GM19397 (cell line): Measurements from ENCODE around the gene CNTNAP5.
"Not testable (repeated sequence)": the region's sequence is repeated elsewhere in the genome, so short reads cannot be mapped to it uniquely, and the experiment has no call there.

Experiments used
- ATAC-seq: cut with Tn5 transposase; IDR thresholded peaks from one replicate; pipeline ENCODE4 v1.9.1; 2021; ENCODE audit warnings: mild to moderate bottlenecking, moderate library complexity; ENCODE audit not compliant: unreplicated experiment

The CNTNAP5 gene

DNA sequence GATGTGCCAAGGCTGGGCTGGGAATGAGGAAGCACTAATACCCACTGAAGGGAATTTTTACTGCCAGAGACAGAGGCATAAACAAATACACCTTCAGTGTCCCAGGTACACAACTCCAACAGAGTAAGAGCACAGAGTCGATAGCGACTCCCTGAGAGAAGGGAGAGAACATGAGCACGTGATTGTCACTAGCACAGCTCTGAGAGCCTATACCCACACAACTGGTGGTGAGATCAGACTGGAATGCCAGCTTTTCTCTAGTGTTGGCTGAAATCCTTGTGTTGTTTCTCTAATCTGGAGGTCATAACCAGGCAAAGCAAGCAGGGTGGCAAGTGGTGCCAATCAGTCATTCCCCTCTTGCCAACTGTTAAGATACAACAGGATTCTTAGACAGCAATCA is 377.2 kb downstream of the CNTNAP5 start:
- ATAC-seq = no peak

DNA sequence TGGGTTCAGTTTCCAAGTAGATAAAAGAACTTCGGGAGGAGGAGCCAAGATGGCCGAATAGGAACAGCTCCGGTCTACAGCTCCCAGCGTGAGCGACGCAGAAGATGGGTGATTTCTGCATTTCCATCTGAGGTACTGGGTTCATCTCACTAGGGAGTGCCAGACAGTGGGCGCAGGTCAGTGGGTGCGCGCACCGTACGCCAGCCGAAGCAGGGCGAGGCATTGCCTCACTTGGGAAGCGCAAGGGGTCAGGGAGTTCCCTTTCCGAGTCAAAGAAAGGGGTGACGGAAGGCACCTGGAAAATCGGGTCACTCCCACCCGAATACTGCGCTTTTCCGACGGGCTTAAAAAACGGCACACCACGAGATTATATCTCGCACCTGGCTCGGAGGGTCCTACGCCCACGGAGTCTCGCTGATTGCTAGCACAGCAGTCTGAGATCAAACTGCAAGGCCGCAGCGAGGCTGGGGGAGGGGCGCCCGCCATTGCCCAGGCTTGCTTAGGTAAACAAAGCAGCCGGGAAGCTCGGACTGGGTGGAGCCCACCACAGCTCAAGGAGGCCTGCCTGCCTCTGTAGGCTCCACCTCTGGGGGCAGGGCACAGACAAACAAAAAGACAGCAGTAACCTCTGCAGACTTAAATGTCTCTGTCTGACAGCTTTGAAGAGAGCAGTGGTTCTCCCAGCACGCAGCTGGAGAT is 382.9 kb downstream of the CNTNAP5 start:
- ATAC-seq = not testable (repeated sequence)

DNA sequence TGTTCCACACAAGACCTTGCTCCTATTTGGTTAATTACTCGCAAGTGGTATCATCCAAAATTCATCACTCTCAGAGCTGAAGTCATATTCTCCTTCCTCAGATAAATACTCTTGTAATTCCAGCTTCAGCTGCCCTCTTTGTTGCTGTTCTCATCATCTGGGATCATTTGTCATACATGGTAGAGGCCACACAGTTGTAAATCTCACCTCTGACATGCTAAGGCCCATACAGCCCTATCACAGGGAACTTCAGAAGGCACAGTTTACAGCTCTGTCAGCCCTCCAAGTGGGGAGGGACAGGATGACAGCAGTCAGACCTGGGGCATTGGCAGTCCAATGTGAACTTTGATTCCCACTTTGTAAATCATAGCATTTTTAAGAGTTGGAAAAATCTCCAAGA is 399.0 kb downstream of the CNTNAP5 start:
- ATAC-seq = no peak

DNA sequence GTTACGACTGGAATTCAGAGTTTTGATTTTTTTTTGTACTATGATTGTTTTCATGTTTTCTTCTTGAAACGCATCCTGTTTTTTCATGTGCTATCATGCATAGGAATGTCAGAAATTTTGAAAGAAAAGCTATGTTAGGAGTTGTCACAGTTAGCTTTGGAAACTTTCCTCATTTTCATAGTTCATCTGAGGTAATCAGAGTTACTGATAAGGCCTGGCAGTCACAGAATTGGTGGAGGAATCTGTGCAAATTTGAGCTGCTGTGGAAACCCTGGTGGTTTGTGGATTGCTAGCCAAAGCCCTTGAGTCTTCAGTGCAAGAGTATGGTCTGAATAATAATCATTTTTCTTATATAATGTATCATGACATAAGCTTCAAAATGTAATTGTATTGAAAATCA is 401.0 kb downstream of the CNTNAP5 start:
- no peak for ATAC-seq

DNA sequence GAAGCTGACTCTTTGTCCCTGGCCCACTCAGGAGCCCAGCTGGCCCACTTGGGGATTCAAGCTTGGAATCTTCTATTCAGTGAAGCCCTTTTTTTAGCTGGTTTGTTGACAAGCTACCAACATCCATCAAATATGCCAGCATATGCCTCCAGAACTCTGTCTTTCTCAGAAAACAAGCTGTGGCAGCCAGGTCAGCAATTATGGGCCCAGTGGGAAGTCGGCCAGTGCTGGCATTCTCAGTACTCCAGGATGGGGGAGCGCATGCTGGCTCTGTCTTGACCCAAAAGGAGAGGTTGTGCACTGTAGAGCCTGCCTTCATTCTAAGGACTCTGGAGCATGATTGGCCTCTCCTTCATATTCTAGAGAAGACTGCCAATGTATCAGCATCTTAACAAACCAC is 401.5 kb downstream of the CNTNAP5 start:
- ATAC-seq = no peak

DNA sequence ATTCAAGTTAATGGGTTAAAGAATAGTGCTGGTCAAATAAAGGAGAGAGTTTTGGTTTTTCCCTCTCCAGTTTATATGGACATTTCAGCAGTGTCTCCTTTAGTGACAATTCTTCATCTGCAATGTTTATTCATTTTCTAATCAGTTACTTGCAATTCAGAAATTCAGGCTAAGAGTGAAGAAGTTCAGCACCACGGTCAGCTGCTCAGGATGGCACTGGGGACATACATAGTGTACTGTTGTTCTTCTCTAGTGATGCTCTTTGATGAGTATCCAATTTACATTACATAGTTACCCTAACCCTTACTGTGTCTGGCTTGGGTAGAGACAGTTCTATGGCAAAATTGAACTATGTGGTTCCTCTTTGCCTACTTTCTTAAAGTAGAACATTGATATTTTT is 412.7 kb downstream of the CNTNAP5 start:
- ATAC-seq = no peak

DNA sequence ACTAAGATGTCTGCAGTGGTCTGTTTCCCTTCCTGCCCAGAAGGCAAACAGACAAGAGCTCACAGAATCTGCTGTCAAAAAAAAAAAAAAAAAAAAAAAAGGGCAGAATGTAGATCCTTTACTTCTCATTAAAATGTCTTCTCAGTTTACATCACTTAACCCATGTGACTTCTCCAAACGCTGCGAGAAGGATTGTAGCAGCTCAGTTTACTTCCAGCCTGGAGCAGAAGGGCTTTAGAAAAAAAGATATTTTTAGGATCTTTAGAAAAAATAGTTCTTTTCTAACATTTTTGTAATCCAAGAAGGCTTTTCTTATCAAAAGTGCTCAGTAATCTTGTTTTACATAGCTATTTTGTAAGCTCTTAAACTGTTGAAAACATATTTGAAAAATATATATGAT is 425.4 kb downstream of the CNTNAP5 start:
- ATAC-seq = no peak

DNA sequence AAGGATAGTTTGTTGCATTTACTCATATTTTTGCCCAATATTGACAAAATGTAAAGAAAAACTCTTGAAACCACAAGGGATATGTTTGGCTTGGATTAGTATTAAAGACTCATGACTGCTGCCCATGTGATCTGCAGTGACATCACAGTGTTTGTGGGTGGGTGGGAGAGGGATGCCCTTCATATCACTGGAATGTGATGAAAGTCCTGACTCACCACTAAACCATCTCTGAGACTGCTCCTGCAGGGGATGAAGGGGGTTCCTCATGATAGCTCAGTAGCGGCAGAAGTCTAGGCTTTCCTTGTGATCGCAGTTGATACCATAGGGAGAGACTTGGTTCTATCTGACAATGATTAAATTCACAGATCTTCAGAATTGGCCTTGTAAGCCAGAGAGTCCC is 451.2 kb downstream of the CNTNAP5 start:
- ATAC-seq = no peak

DNA sequence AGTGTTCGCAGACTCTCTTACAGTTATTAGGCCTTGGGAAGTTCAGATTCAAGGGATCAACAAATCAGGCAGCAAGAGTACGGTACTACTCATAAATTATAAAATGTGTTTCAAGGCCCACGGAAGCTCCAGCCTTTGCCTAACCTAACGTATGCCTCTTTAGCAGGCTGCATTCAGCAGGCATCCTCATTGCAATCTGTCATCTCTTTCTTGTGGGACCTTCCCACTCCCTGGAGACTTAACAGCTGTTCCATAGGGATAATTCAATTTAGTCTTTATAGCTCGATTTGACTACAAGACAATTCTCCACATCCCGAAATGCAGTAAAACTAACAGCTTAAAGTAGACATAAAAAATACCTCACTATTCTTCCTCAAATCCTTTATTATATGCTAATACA is 453.7 kb downstream of the CNTNAP5 start:
- no peak for ATAC-seq

DNA sequence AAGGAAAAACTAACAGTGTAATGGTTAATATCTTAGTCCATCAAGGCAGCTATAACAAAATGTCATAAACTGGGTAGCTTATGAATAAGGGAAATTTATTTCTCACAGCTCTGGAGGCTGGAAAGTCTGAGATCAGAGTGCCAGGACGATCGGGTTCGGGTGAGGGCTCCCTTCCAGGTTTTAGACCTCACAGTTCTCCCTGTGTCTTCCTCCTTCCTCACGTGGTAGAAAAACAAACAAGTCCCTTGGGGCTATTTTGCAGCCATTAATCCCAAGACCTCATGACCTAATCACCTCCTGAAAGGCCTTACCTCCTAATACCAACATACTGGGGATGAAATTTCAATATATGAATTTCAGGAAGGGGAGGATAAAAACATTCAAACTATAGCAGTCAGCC is 455.9 kb downstream of the CNTNAP5 start:
- no peak for ATAC-seq

DNA sequence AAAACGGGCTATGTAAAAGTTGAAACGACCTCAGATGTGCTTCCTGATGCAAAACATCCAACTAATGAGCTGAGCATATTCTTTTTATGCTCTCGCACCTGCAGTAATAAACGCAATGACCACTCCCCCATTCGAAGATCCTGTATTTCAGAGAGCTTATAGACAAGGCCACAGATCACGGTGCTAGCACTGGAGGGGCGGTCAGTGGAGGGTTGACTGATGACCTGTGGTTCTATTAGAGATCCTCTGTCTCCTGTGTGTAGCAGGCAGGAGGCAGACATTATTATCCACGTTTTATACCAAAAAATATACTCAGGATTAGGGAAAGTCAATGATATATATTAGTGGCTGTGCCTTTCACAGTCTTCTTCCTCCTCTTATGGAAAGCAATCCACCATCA is 457.0 kb downstream of the CNTNAP5 start:
- no peak for ATAC-seq

DNA sequence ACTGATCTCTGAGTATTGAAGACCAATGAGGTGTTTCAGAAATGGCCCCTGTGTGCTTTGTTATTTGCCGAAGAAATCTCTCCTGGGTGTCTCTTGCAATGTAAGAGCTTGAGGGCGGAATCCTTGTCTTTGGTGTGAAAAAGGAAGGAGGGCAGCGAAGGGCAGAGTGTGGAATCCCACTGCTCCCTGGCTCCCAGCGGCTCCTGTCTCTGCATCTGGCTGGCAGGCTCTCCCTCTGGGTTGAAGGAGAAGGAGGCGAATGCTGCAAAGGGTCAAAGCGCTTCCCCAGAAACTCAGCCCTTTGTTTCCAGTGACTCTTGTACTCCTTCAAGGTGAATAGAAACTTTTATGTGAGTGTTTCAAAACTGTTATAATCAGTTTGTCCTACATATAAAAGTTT is 457.5 kb downstream of the CNTNAP5 start:
- no peak for ATAC-seq

DNA sequence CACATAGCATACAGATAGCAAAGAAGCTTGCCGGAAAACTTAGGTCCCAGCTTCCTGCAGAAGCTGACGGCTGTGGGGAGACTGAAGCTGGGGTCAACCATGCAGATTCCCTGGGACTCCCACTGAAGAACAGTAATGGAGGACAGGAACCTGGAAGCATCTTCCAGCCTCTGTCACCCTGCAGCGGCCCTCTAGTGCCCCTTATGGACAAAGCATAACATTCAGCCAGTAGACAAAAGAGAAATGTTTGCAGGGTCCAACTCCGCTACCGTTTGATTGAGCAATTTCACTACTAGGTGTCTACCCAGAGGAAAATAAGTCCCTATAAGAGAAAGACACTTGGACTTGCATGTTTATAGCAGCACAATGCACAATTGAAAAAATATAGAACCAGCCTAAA is 460.6 kb downstream of the CNTNAP5 start:
- ATAC-seq = no peak

DNA sequence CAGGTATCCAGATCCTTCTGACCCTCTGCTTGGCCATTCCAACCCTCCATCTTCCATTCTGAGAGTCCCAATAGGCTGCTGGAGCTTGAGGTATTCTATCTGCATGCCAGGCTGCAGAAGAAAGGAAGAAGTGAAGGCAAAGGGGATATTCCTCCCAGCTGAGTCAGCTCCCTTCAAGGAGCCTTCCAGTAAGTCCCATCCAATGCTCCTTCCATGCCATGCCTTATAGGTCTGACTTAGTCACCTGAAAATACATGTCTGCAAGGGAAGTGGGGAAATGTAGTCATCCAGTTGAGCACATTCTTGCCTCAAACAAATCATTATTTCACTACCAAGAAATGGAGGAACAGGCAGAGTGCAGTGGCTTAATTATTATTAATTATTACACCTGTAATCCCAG is 464.6 kb downstream of the CNTNAP5 start:
- ATAC-seq = no peak

DNA sequence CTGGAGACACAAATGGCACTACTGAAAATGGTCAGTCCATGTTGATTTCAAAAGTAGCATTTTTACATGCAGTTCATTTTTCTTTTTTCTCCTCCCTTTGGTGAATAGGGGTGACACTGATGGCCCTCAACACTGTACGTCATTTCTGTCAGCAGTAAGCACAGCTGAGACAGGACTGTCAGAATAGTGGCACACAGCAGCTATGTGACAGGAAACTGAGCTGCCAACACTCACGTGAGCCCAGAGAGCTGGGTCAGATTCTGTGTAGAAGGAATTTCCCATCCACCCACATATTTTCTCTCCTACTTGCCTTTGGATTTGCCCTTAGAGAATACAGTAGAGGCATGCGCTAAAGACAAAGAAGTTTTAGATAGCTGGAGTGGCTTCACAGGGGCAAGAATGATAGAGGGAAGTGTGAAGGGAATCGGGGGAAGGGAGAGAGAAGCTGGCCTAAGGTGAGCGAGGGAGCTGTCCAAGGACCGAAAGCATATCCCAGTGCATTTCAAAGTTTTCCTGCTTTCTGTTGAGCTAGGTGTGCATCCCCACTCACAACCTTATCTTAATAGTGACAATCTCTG is 476.6 kb downstream of the CNTNAP5 start:
- no peak for ATAC-seq

DNA sequence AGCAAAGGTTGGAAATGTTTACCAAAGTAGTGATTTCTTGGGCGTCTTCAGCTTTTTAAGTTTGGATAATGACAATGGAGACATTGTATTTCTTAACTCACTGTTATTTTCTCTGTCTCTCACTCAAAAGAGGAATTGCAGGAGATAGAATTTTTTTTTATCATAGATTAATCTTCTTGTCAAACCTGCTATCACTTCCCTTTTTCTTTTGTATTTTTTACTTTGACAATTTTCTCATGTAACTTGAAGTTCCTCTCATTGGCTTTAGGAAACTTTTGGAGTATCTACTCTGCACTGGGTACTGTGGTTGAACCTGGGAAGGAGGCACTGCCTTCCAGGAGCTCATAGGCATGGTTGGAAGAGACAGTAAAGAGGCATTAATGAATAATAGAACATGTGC is 489.1 kb downstream of the CNTNAP5 start:
- ATAC-seq = no peak

DNA sequence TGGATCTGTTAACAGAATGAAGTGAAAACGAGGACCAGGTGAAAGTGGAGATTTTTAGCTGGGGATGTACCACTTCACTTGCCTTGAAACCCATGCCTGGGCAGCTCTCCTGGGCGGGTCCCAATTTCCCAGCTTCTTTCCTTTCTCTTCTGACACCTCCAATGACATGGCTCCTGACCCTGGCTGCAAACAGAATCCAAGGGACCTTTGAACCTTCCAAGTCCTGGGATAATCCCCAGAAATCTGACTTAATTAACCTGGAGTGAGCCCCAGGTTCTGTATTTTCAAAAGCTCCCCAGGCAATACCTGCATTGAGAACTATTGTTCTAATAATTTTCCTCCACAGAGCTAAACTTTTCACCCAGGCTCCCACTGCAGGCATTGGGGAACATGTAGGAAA is 495.9 kb downstream of the CNTNAP5 start:
- ATAC-seq = no peak

DNA sequence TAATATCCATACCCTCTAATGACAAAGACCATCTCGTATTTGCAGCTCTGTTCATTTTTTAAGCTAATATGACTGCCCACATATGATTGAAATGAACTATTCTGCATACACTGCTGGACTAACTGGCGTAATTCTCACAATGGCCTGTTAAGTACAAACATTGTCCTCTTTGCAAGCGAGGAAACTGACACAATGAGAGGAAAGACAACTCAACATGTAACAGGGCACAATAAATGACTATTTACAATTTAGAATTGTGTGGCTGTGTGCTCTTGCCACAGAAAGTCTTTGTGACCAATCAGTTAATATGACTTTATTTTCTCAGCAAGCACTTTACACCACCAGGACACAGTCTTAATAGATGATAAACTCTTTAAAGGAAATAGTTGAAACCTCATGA is 498.0 kb downstream of the CNTNAP5 start:
- no peak for ATAC-seq

DNA sequence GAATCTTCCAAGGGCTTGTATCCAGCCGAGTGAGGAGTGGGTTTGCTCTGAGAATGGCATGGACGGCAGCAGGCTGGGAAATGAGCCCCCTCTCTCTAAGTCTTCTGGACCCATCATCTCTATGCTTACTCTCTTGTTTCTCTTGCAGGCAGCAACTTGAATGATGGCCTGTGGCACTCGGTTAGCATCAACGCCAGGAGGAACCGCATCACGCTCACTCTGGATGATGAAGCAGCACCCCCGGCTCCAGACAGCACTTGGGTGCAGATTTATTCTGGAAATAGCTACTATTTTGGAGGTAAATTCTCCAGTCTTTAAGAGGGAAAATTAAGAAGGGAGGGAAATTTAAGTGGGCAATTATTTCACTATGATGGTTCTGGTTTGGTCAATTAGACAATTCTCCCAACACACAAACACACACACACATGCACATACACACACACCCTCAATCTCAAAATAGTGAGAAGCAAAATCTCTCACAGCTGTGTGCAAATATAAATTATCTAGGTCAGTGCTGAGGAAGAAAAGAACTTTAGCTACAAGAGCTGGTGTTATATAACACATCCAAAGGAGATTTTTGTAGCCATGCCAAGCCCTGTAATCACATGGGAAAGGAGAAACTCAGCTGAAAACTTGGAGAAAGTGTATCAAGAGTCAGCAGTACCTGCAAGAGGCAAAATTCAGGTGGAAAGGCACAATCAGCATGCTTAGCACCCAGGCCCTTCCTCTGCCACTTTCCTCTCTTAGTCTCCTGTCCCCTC is 499.2 kb downstream of the CNTNAP5 start:
- ATAC-seq = no peak

DNA sequence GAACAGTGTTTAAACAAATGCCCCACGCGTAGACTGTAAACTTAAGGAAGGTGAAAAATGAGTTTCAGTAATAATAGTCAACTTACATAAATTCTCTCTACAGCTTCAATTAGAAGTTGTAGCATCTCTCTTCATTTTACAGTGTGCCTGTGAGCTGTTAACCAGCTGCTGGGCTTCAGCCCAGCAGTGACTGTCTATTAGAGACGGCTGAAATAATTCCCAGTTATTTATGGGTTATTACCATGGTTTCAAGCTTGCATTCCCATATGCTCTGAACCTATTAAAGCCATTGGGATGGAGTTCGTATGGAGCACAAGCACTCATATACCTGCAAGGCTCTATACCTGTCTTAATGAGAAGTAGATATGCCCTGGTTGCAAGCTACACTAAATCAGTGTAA is 501.1 kb downstream of the CNTNAP5 start:
- no peak for ATAC-seq

DNA sequence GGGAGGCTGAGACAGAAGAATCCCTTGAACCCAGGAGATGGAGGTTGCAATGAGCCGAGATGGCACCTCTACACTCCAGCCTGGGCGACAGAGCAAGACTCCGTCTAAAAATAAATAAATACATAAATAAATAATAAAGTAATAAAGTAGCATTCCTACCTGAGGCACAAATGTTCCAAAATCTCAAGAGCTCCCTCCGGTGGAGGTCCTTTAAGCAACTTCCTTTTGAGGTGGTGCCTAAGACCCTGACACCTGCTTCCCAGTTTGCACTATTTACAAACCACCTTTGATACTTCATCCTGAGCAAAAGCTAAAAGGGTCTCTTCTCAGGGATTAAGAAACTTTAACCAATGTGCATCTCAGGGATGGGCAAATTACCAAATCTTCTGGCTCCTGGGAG is 505.1 kb downstream of the CNTNAP5 start:
- ATAC-seq = no peak

DNA sequence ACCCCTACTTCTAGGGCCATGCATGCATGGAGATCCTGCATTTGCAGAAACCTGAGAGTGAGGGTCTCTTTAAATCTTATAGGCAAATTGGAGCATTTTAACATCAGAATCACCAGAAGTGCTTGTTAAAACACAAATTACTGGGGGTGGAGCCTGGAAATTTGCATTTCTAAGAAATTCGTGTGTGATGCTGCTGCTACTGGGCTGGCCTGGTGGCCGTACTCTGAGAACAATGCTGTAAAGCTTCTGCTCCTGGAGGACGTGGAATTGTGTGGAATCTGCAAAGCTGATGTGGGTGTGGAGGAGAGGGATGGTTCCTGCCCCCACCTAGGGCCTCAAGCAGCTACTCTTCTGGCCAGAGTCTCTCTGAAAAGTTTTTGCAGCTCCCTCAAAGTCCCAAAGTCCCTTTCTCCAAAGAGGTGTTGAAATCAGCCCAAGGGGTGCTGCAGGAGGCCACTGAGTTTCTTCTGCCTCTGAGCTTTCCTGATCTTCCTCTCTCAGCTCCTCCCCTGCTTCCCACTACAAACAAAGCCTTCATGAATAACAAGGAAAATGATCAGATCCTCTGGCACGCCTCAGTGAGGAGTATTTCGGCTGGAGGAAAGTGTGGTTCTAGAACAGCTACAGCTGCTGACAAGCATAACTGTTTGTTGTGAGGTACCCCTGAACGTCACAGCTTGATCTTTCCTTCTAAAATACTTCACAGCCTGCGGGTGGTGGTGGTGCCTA is 508.3 kb downstream of the CNTNAP5 start:
- ATAC-seq = no peak
